ENCODE measurements around the gene HDGFL1.

HDGFL1 gene

DNA sequence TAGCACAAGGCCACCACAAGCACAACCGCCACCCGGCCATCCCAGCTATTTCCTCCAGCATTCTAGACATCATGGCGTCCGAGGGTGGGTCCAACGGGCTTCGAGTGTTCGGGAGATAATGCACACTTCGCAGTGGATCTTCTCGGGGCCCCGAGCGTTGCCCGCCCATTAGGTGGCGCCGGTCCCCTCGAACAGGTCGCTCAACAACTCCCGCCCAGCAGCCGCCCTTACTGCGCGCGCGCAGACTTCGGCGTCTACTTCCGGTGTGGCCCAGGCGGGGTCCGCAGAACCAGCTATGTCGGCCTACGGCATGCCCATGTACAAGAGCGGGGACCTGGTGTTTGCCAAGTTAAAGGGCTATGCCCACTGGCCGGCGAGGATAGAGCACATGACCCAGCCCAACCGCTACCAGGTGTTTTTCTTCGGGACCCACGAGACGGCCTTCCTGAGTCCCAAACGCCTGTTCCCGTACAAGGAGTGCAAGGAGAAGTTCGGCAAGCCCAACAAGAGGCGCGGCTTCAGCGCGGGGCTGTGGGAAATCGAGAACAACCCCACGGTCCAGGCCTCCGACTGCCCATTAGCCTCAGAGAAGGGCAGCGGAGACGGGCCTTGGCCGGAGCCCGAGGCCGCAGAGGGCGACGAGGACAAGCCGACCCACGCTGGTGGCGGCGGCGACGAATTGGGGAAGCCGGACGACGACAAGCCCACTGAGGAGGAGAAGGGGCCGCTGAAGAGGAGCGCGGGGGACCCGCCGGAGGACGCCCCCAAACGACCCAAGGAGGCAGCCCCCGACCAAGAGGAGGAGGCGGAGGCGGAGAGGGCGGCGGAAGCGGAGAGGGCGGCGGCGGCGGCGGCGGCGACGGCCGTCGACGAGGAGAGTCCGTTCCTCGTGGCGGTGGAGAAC lies at the start of gene HDGFL1:
HDGFL1 (plus strand) TSS at position 286 of the 904 bp plus-strand sequence; CDS start at position 296, 10 bp downstream.
- DNase-seq (ENCODE audit: low read depth) = no peak

DNA sequence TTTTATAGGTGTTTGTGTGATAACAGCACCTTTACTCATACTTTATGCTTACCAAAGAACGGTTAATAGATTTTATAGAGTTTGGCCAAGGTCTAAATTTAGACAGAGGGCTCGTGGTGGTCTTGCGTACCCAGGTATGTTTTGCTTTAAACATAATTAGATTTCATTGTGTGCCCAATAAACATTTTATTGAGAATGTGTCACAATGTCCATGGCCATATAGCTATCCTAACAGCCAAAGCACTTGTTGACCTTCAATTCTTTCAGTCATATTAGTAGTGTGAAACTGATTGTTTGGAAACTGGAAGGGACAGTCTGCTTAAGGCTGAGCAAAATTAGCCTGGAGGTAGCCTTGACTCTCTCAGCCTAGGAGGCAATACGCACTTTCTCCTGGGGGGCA lies 48.3 kb upstream of the HDGFL1 start:
- no peak for DNase-seq (ENCODE audit: low read depth)

DNA sequence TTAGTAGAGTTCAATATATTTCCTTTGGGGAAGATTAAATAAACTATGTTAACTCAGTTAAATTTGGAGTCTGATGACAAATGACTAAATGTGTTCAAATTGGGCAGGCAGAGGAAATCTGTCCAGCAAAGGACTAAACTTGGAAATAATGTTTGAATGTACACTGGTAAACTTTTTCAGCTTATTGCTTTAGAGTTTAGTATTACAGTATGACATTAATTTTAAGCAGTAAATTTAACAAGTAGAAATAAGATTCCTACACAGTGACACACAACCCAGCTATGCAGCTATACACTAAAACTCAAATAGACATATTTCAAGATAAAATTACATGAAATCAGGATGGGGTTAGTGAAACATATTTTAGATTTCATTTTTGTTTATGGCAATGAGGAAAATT lies 42.6 kb upstream of the HDGFL1 start:
- DNase-seq (ENCODE audit: low read depth) = no peak

DNA sequence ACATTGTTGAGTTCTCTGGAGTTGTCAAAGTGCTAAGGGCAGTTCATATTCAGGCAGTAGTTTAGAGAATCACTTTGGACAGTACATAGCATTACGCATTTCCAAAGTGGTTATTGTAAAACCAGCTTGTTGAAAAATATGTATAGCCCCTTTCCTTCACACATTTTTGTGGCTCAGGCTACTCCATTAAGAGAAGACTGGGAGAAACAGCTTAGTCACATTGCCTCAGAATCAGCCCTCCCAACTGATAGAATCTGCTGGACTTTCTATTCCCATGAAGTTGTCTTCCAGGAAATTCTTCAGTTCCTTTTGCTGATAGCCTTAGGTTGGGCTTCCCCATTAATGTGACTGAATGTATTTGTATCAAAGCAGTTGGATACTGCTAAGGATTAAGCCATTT lies 39.5 kb upstream of the HDGFL1 start:
- DNase-seq (ENCODE audit: low read depth) = no peak

DNA sequence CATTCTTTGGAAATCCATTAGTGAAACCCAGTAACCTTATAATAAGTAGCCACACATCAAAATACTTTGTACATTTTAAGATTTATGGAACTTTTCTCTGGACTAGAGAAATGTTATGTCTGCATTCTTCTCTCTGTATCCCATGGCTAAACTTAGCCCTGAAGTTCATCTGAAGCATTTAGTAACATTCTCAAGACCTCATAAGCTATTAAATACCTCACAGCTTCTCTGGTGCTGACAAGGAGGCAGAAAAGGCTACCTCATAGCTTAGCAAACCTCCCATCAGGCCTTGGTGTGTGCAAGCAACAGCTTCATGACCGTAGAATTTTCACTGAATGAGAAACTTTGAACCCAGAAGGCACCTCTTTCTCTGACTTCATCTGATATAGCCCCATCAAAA lies 38.9 kb upstream of the HDGFL1 start:
- no peak for DNase-seq (ENCODE audit: low read depth)

DNA sequence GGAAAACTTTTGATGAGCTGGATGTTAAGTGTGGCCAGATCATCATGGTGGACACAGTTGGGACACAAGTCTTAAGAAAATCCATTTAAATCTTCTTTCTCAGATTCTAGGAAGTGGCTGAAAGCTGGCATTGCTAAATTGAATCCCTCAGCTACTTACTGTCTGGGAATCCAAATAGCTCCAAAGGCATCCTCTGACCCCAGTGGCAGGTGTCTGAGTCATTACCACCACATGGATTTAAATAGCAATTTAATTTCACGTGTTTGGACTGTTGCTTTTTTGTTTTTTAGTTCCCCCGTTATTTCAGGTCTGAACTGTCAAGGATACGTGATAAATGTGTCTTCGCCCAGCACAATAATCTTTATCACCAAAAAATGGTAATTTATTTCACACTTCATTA lies 33.2 kb upstream of the HDGFL1 start:
- no peak for DNase-seq (ENCODE audit: low read depth)

DNA sequence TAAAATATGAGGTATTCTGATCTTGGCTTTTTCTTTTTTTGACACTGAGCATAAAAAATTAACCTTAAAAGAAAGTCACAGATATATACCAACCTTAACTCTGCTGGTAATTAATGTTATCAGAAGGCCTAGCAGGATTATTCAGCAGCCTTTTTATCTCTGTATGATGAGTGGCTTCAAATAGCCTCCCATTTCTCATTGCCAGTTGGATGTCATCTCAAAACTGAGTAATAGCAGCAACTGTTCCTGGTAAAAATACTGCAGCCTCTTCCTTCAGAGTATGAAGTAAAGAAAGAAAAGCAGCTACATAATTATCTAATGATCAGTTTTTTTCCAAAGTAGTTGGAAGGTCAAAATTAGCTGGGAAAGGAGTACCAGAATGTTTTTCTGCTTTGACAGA lies 24.9 kb upstream of the HDGFL1 start:
- DNase-seq (ENCODE audit: low read depth) = no peak

DNA sequence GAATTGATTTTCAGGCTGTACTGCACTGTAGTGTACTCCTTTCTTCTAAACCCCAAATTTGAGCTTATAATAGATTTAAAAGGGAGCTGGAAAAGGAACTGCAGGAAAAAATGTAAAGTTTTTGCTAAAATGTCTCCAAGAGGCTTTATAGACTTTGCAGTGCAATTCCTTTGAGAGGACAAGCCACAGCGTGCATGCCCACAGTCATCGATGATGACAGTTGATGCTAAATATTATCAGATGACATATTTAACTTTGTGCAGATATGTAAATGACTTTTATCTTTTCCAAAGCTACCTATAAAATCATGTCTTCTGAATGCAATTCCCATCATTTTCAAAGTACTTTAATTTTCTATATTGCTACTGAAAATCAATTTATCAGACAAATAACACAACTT lies 24.3 kb upstream of the HDGFL1 start:
- DNase-seq (ENCODE audit: low read depth) = no peak

DNA sequence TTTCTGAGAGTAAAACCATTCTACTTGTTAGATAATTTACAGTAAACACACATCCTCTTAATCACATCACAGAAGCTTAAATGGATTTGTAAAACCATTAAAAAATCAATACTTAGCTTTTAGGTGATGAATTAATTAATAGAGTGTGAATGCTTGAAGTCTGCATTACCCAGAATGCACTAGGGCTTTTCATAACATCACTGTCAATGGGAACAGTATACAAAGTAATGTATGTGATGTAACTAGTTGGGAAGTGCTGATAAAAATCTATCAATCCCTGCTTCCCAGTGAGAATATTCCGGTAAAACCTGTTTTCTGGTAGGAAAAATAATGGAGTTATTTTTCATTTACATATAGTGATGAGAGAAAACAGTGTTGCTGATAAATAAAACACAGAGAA lies 23.1 kb upstream of the HDGFL1 start:
- no peak for DNase-seq (ENCODE audit: low read depth)

DNA sequence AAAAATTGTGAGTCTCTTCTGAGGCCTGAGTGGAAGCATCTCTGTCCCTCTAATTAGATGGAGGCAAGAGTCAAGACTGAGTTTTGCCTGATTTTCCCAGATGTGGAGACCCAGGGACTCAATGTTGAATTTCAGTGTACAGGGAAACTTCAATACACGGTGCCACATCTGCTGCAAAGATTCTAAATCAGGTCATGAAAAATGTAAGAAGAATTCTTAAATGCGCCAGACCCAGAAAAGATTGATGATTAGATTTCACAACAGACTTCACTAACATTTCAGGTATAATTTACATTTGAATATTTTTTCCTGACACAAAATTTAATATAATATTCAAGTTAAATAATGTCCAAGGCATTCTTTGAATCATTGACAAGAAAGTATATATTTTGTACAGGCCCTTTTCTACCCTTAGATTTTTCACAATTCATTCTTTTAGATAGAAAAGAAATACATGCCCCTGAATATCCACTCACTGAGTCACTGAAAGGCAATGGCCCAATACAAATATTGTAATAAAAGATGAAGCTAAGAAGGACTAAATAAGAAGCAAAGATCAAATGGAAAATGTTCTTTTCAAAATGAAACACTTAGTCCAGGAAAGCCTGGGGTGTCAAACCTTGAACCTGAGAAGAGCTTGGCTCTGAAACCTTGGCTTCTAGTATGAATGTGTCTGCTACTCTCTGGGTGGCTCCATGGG lies 18.2 kb upstream of the HDGFL1 start:
- DNase-seq (ENCODE audit: low read depth) = no peak

DNA sequence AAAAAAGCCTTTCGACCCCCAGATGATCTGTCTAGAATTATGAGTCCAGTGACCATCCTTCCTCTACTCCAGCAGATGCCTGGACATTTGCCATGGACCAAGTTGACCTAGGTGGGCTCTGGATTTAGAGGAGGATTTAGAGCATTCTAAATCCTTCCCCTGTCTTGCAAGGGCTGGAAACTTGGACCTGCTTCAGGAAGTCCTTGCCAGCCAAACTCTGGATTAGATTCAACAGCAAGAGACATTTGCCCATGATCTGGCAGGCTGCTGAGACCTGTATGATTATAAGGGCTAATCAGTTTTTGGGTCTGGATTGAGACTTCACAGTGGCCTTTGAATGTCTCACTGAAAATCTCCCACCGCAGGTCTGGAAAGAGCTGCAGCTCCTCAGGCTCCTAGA lies 13.1 kb upstream of the HDGFL1 start:
- DNase-seq (ENCODE audit: low read depth) = no peak

DNA sequence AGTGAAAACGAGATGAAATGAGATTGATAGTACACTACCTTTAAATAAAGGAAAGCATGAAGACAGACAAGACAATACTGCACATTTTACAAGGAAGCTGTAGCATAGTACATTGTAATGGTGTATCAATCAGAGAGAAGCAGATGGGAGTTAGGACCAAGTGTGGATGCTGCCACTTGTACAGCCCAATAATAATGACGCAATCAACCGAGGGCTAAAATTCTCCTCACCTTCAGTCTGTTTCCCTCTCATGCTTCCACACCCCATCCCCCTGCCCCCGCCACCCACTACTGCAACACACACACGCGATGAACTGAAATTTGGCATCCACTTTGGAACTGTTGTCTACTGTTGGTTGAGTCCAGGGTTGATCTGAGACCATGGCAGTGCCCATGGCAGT lies 12.4 kb upstream of the HDGFL1 start:
- no peak for DNase-seq (ENCODE audit: low read depth)

DNA sequence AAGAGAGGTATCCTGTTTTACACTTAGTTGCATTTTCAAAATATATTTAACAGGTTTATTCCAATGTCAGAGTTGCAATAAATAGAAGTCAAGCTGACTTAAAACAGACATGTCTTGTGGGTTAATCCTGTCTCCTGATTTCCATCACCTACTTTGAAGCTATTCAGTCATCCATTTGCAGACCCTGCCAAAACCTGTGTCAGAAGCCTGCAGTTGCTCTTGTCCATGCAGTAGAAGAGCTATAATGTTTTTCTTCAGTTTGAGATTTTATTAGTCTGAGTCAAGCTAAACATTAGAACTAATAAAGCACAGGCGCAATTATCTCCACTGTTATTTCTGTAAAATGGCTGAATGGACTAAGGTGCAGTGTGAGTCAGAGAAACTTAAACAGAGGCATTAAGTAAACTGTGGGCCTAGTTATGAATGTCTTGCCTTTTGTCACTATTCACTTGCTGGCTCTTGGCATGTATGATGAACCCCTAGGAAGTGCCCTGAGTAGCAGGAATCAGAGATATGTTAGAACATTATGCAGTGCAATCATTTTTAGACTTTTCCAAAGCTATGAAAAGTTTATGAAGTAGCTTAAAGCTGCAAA lies 11.0 kb upstream of the HDGFL1 start:
- DNase-seq (ENCODE audit: low read depth) = no peak

DNA sequence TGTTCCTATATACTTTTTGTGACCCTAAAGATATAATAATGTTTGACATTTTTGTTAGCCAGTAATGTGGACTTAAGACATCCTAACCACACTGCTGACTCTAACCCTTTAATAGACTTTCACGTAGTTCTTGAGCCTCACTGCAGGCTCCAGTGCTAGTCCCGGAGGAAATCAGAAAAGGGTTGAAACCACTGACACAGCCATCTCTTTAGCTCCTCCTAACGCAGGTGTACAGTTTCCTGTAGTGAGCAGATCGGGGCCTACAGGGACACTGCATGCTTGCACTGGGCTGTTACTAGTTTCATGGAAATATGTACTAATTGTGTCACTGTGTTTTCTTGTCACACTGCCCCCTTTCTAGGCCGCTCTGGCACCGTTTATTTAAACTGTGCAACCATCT lies 512 bp upstream of the HDGFL1 start:
- DNase-seq (ENCODE audit: low read depth) = no peak

DNA sequence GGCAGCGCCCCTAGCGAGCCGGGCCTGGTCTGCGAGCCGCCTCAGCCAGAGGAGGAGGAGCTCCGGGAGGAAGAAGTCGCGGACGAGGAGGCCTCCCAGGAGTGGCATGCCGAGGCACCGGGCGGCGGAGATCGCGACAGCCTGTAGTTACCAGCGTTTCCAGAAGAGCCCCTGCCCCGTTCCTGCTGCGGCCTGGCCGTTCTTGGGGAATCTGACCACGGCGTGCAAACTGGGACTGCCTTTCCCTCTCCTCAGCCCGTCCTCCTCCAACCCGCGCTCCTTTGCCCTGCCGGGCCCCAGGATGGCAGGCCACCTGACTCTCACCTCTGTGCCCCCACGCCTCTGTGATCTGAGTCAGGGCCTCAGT lies 802 bp downstream of the HDGFL1 start:
- DNase-seq (ENCODE audit: low read depth) = no peak

DNA sequence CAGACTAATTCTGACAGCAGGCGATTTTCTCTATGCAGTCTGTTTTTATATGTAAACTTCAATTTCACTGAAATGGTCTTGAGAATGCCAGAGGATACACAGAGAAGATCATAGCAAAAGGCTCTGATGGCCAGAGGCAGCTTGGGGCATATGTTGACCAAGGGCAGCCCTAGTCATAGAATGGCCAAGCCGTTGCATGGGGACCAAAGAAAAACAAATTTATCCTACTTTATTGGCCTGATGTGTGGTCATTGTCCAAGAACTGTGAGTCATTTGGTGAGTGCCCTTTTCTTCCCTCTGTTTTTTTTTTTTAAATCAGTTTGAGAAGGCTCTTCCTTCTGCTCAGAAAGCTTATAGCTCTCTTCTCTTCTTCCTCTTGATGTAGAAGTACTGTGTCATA lies 5.8 kb downstream of the HDGFL1 start:
- DNase-seq (ENCODE audit: low read depth) = no peak

DNA sequence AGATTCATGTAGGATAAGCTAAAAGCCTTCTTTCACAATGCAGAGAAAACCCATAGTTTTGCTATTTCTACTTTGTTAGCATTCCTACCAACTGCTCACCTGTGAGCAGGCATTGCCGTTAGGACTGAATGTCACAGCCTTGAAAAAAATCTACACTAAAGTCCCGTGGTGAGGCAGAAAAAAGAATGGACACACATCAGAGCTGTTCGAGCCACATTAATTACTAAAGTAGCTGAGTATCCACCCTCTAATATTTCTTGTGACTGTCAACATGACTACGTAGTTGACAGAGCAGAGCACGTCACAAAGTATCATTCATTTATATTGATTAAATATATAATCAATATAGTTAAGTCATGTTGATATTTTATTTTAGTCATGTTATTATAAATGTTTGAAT lies 10.1 kb downstream of the HDGFL1 start:
- no peak for DNase-seq (ENCODE audit: low read depth)

DNA sequence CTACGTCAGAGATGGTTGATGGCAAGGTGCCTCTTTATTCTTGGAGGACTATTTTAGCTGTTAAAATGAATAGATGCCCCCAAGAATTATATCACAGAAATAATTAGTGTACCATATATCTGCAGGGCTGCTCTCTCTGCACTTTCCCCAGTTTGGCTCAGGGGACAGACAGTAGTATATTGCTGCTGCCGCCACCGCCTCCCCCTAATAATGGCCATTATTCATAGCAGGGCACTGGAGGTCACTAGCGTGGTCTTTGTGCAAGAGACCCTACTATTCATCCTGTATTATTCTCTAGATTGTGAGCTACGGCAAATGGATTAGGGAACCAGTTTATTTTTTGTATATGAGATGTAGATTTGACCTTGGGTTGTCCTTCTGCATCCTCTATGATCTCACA lies 11.0 kb downstream of the HDGFL1 start:
- DNase-seq (ENCODE audit: low read depth) = no peak

DNA sequence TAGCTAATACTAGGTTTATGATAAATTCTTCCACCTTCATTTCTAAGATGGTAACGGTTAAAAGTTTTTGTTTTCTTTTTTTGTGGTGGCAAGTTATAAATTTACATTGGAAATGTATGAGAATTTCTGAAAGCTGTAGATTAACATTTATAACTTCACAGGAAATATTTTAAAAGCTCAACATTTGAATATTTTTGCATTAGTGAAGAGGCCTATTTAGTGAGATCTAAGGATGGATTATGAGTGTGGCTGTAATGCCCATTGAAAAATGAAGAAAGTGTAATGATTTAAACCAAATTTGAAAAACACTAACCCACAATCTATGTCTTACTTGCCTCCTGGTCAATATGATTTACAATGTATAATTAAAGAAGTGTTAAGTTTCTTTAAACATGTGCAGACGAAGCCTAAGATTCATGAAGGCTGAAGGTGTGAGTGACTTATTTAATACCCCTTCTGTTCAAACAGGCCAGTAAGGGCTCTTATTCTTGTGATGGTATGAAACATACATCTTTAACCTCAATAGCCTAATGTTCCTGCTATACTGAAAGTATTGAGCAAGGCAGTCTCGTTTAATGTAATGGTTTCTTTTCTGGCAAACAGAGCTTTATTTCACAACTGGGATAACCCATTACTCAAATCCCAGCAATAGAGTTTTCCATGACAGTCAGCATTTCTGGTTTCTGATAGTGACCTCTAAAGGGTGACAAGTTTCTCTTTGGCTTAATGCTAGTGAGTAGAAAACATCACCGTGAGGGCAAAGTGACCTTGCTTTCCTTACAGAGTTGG lies 13.2 kb downstream of the HDGFL1 start:
- no peak for DNase-seq (ENCODE audit: low read depth)

DNA sequence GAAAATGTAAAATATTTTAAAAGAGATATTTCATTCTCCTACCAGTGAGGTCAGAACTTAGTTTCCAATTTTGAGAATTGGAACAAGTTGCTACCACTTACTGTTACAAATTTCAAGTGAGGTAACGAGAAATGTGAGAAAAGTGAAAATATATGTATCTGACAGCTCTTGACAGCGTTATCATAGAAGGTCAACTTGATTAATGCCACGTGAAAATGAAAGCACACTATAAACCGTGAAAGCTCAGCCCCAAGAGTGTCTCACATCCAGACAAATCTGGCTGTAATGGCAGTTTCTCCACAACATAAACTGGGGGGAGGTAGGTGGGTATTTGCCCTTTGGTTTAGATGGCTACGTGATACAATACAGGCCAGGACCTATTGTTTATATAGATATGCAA lies 13.9 kb downstream of the HDGFL1 start:
- no peak for DNase-seq (ENCODE audit: low read depth)

DNA sequence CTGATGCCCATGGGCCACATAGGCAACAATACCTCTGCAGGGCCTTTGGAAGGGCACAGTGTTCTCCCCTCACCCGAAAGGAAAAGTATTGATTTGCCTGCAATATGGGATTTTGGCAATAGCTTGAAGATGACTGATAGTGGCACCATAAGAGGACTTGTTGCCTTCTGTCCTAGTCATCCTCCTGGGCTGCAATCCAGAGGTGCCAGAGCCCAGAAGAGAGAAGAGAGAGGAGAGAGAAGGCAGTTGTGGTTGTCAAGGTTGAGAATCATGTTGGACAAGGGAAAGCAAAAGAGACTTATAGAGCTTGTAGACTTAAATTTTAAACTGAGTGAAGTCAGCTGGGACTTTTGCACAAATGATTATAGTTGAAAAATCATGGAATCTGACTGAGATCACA lies 14.6 kb downstream of the HDGFL1 start:
- DNase-seq (ENCODE audit: low read depth) = no peak

DNA sequence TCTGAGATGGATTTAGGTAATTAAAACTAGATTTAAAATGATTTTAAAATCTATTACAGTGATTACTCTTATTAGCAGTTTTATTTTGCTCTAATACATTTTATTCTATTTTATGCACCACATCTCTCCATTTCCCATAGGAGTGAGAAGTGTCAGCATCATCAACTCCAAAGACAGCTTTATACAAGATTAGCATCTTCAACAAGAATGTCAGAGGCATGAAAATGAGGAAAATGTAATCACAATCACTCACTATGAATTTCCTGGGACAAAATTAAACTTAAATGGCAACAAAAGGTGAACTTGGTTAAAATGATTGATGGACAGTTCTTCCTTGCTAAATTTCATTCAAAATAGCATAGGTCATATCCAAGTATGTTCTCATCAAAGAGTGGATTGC lies 19.8 kb downstream of the HDGFL1 start:
- DNase-seq (ENCODE audit: low read depth) = no peak

DNA sequence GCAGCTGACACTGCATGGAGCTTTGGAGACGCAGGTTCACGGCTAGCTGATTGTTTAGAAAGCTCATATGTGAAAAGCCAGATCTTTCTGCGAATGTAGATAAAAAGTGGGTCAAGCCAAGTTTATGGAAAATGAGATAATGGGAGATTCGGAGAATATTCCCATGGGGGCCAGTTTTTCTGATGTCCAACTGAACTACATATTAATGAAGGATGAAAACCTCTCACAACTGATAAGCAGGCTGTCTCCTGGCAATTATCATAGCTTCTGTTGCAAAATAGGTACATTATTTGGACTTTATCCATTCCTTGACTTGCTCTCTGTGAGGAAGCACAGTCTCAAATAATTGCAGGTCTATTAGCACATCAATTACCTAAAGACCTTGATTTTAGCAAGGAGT lies 21.1 kb downstream of the HDGFL1 start:
- DNase-seq (ENCODE audit: low read depth) = no peak

Data from stimulated activated CD8-positive, alpha-beta memory T cell treated with anti-CD3 and anti-CD28 coated beads, Interleukin-7, amount 100 ng/mL, for 24 hours (primary cell).